GM23248 (cell line): ENCODE results near the gene FBXO38.

ENCODE experiments used
- EZH2 ChIP-seq: fragments of 200-600 bp; sonication (generic); IDR thresholded peaks from 2 replicates; pipeline ENCODE4 v1.6.1; 2018; ENCODE audit warnings: antibody characterized with exemption, mild to moderate bottlenecking; ENCODE audit not compliant: insufficient read depth, poor library complexity, severe bottlenecking
- EZH2phosphoT487 ChIP-seq: fragments of 200-600 bp; sonication (generic); IDR thresholded peaks from 2 replicates; pipeline ENCODE4 v1.6.1; 2018; ENCODE audit warnings: antibody characterized with exemption, moderate library complexity, mild to moderate bottlenecking, low read depth; ENCODE audit not compliant: insufficient read depth

GRCh38 chr5:148427370-148428042 is 43.7 kb downstream of the FBXO38 start:
- no peak for TF ChIP-seq EZH2phosphoT487
- TF ChIP-seq EZH2 = no peak
